Measurements from ENCODE around the gene ADAMTS12. TPM values are rescaled to one million over a fixed set of nuclear protein-coding genes. Genes with fewer than 3 reads are reported as not detected.
"Not testable (repeated sequence)": the region's sequence is repeated elsewhere in the genome, so short reads cannot be mapped to it uniquely, and the experiment has no call there.

ADAMTS12 gene
- total and polyA plus RNA-seq, 2 donors: 2.5 to 28.8 TPM

DNA sequence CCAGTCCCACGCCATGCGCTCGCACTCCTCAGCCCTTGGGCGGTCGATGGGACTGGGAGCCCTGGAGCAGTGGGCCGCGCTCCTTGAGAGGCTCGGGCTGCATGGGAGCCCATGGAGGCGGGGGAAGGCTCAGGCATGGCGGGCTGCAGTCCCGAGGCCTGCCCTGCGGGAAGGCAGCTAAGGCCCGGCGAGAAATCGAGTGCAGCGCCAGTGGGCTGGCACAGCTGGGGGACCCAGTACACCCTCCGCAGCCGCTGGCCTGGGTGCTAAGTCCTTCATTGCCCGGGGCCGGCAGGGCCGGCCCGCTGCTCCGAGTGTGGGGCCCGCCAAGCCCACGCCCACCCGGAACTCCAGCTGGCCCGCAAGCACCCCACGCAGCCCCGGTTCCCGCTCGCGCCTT, 376.4 kb downstream of the ADAMTS12 start:
- WGBS: 98% methylated on average over 32 of the region's 32 CpGs
- H3K27ac ChIP-seq (ENCODE audit: low read depth); H3K36me3 ChIP-seq (ENCODE audit: insufficient read depth); H3K4me1 ChIP-seq (ENCODE audit: insufficient read depth); DNase-seq (ENCODE audit: extremely low spot score); H3K4me3 ChIP-seq (ENCODE audit: low read depth, low read length): not testable (repeated sequence)

GRCh38 chr5:33513462-33514185, 378.2 kb downstream of the ADAMTS12 start:
- Histone ChIP-seq H3K4me1 (ENCODE audit: insufficient read depth) (no peaks in the 10 kb centered on the region), H3K4me3 (ENCODE audit: low read depth, low read length) (no peak overlapping the region), H3K36me3 (ENCODE audit: insufficient read depth) (no peaks in the 10 kb centered on the region), H3K27ac (ENCODE audit: low read depth) (no peak overlapping the region)
- DNase-seq (ENCODE audit: extremely low spot score): no peak
- 80% methylated on average over 3 of the region's 3 CpGs for WGBS

- WGBS: 64% methylated on average over 3 of the region's 3 CpGs
- no peak for DNase-seq (ENCODE audit: extremely low spot score)
- no peak overlapping the region for H3K27ac ChIP-seq (ENCODE audit: low read depth)
- no peak overlapping the region for H3K4me3 ChIP-seq (ENCODE audit: low read depth, low read length)
- no peaks in the 10 kb centered on the region for H3K4me1 ChIP-seq (ENCODE audit: insufficient read depth)
- no peaks in the 10 kb centered on the region for H3K36me3 ChIP-seq (ENCODE audit: insufficient read depth)
Observed at GRCh38 chr5:33509036-33509435, 382.8 kb downstream of the ADAMTS12 start.

DNA sequence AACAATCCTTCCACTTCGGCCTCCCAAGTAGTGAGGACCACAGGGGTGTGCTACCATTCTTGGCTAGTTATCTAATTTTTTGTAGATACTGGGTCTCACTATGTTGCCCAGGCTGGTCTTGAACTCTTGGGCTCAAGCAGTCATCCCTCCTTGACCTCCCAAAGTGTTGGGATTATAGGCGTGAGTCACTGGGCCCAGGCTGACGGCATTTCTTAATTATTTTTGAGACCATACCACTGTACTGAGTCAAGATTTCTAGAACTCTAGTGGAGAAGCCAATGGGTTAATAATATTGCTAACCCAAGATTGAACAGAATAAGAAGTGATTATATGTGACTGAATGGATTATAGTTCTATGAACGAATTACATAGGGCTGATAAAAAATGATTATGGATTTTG, 384.4 kb downstream of the ADAMTS12 start:
- Histone ChIP-seq H3K36me3 (ENCODE audit: insufficient read depth) (no peaks in the 10 kb centered on the region), H3K27ac (ENCODE audit: low read depth) (no peak overlapping the region), H3K4me3 (ENCODE audit: low read depth, low read length) (no peak overlapping the region), H3K4me1 (ENCODE audit: insufficient read depth) (no peaks in the 10 kb centered on the region)
- 90% methylated on average over 4 of the region's 4 CpGs for WGBS
- DNase-seq (ENCODE audit: extremely low spot score): no peak

DNA sequence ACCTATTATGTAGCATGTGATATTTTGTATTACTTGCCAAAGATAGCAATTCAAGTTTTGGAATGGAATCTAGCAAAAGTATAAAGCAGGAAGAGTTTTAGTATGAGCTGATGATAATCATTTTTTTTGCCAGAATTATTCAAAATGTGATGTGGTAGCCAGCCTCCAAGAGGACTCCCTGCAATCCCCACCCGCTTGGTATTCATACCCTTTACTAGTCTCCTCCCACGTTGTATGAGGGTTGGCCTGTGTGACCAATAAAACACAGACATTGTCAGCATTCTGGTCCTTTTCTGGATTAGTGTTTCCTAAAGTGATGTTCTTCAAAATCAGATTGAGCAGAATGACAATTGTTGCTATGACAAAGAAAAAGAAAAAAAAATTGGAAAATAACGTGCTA, 387.2 kb downstream of the ADAMTS12 start:
- 79% methylated on average over 3 of the region's 3 CpGs for WGBS
- H3K4me3 ChIP-seq (ENCODE audit: low read depth, low read length): no peak overlapping the region
- H3K27ac ChIP-seq (ENCODE audit: low read depth): no peak overlapping the region
- H3K36me3 ChIP-seq (ENCODE audit: insufficient read depth): no peaks in the 10 kb centered on the region
- no peak for DNase-seq (ENCODE audit: extremely low spot score)
- no peaks in the 10 kb centered on the region for H3K4me1 ChIP-seq (ENCODE audit: insufficient read depth)

DNA sequence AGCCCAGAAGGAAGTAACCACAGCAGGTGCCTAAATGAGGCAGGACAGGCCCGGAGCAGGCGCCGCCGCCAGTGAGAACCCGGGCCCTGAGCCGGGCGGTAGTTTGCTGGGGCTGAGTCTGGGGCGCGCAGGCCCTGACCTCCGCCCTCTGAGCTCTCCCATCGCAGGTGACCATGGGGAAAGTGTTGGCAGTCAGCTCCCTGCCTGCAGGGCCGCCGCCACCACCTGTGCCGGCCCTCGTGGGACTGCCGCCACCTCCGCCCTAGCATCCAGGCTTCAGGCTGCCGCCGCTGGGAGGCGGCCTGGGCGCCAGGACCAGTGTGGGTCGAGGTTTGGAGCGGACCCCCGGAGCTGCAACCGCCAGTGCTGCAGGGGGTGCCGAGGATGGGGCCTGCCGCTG, 389.9 kb downstream of the ADAMTS12 start:
- no peak for DNase-seq (ENCODE audit: extremely low spot score)
- no peak overlapping the region for H3K27ac ChIP-seq (ENCODE audit: low read depth)
- 92% methylated on average over 27 of the region's 27 CpGs for WGBS
- no peaks in the 10 kb centered on the region for H3K36me3 ChIP-seq (ENCODE audit: insufficient read depth)
- H3K4me3 ChIP-seq (ENCODE audit: low read depth, low read length): no peak overlapping the region
- H3K4me1 ChIP-seq (ENCODE audit: insufficient read depth): no peaks in the 10 kb centered on the region

GRCh38 chr5:33501260-33501659, 390.5 kb downstream of the ADAMTS12 start:
- DNase-seq (ENCODE audit: extremely low spot score): no peak
- no peak overlapping the region for H3K4me3 ChIP-seq (ENCODE audit: low read depth, low read length)
- WGBS: 94% methylated on average over 4 of the region's 4 CpGs

GRCh38 chr5:33494466-33494865, 397.3 kb downstream of the ADAMTS12 start:
- 6% methylated on average over 1 of the region's 1 CpG for WGBS
- DNase-seq (ENCODE audit: extremely low spot score): no peak
- H3K36me3 ChIP-seq (ENCODE audit: insufficient read depth): no peaks in the 10 kb centered on the region
- H3K4me1 ChIP-seq (ENCODE audit: insufficient read depth): no peaks in the 10 kb centered on the region
- no peak overlapping the region for H3K27ac ChIP-seq (ENCODE audit: low read depth)
- no peak overlapping the region for H3K4me3 ChIP-seq (ENCODE audit: low read depth, low read length)

More at GRCh38 chr5:33501260-33501659, 390.5 kb downstream of the ADAMTS12 start:
- H3K36me3 ChIP-seq (ENCODE audit: insufficient read depth): no peaks in the 10 kb centered on the region
- no peaks in the 10 kb centered on the region for H3K4me1 ChIP-seq (ENCODE audit: insufficient read depth)
- H3K27ac ChIP-seq (ENCODE audit: low read depth): no peak overlapping the region

DNA sequence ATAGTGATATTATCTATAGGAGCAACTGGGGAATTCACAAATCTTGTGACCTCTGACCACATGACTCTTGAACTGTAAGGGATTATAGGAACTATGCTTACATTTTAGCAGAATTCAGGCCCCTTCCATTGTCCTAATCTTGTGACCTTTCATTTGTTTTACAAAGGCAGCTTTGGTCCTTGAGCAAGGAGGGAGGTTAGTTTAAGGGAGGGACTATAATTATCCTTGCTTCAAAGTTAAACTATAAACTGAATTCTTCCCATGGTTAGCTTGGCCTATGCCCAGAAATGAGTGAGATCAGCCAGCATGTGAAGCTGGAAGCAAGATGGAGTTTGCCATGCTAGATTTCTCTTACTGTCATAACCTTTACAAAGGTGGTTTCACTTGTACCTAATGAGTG, 399.8 kb downstream of the ADAMTS12 start:
- no peak for DNase-seq (ENCODE audit: extremely low spot score)
- Histone ChIP-seq H3K4me3 (ENCODE audit: low read depth, low read length) (no peak overlapping the region), H3K27ac (ENCODE audit: low read depth) (no peak overlapping the region), H3K36me3 (ENCODE audit: insufficient read depth) (no peaks in the 10 kb centered on the region), H3K4me1 (ENCODE audit: insufficient read depth) (no peaks in the 10 kb centered on the region)

DNA sequence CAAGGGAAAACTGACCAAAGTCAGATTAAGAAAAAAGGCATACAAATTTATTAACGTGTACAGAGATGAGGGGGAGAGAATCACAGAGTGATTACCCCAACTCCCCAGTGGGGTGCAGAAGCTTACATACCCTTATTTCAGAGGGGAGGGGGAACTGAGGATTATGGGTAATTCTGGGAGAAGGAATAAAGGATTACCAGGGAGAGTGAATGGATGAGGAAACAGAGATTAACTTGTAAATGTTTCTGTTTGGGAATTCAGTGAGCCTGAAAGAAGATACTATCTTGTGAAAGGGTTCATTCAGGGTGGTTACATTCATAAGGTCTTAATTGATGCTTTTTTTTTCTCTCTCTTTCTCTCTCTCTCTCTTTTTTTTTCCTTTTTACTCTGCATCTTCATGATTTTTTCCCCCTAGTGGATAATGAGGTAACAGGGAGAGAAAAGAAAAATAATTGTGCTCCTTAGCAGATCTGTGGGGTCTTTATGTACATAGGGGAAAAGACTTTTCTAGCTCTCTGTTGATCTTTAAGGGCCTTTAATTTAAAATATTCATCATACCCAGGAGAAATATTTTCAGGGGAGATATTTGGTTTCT, 401.6 kb downstream of the ADAMTS12 start:
- no peak for DNase-seq (ENCODE audit: extremely low spot score)
- H3K4me3 ChIP-seq (ENCODE audit: low read depth, low read length): no peak overlapping the region
- 79% methylated on average over 1 of the region's 1 CpG for WGBS
- H3K27ac ChIP-seq (ENCODE audit: low read depth): no peak overlapping the region
- H3K4me1 ChIP-seq (ENCODE audit: insufficient read depth): no peaks in the 10 kb centered on the region
- H3K36me3 ChIP-seq (ENCODE audit: insufficient read depth): no peaks in the 10 kb centered on the region

GRCh38 chr5:33489481-33490067, 402.2 kb downstream of the ADAMTS12 start:
- H3K36me3 ChIP-seq (ENCODE audit: insufficient read depth): no peaks in the 10 kb centered on the region
- DNase-seq (ENCODE audit: extremely low spot score): no peak
- H3K4me1 ChIP-seq (ENCODE audit: insufficient read depth): no peaks in the 10 kb centered on the region
- no peak overlapping the region for H3K4me3 ChIP-seq (ENCODE audit: low read depth, low read length)
- WGBS: 98% methylated on average over 6 of the region's 6 CpGs
- H3K27ac ChIP-seq (ENCODE audit: low read depth): no peak overlapping the region

- Histone ChIP-seq H3K36me3 (ENCODE audit: insufficient read depth) (no peaks in the 10 kb centered on the region), H3K27ac (ENCODE audit: low read depth) (no peak overlapping the region), H3K4me3 (ENCODE audit: low read depth, low read length) (no peak overlapping the region), H3K4me1 (ENCODE audit: insufficient read depth) (no peaks in the 10 kb centered on the region)
- DNase-seq (ENCODE audit: extremely low spot score): no peak
- WGBS: 94% methylated on average over 19 of the region's 19 CpGs
Observed at GRCh38 chr5:33488558-33489355, 403.0 kb downstream of the ADAMTS12 start.

DNA sequence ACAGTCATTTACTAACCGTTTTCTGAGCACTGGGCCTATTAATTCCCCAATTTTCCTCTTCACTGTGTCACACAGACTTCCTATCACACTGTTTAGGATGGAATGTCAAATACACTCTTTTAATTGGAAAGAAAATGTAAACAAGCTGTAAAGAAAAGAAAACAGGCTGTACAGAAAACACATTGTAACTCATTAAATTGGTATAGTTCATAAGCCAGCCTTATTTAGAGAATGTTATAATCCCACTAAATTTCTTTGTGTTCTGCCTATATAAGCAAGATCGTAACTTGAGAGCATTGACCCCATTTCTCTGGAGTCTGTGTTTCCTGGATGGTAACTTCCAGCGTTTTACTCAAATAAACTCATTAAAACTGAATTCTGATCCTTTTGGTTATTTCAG, 404.6 kb downstream of the ADAMTS12 start:
- WGBS: 42% methylated on average over 3 of the region's 3 CpGs
- no peak overlapping the region for H3K27ac ChIP-seq (ENCODE audit: low read depth)
- H3K36me3 ChIP-seq (ENCODE audit: insufficient read depth): no peaks in the 10 kb centered on the region
- H3K4me1 ChIP-seq (ENCODE audit: insufficient read depth): no peaks in the 10 kb centered on the region
- DNase-seq (ENCODE audit: extremely low spot score): peak; percentile 8
- H3K4me3 ChIP-seq (ENCODE audit: low read depth, low read length): no peak overlapping the region

DNA sequence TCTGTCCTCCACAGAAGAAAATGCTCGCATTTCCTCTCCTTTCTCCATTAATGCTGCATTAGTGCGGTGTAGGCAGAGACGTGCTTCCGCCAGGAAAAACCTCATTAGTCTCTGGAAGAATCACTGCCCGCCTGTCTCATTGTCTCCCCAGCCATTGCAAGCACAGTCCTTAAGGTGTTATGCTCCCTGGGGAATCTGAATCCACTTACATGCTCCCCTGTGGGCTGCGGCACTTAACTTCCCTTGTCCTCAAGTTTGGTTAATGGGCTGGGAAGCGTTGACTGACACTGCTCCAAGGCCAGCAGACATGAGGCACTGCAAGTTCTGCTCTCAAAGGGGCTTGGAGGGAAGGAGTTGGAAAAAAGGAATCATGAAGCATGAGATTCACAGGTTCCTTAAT, 409.5 kb downstream of the ADAMTS12 start:
- no peak overlapping the region for H3K27ac ChIP-seq (ENCODE audit: low read depth)
- 87% methylated on average over 7 of the region's 7 CpGs for WGBS
- no peak for DNase-seq (ENCODE audit: extremely low spot score)
- no peaks in the 10 kb centered on the region for H3K4me1 ChIP-seq (ENCODE audit: insufficient read depth)
- H3K4me3 ChIP-seq (ENCODE audit: low read depth, low read length): no peak overlapping the region
- no peaks in the 10 kb centered on the region for H3K36me3 ChIP-seq (ENCODE audit: insufficient read depth)

Data from urinary bladder (tissue), 4 donors.